GM12872 (cell line): Measurements from ENCODE around the gene ASB13.
A peak's percentile ranks its signal among the peaks of the same experiment; 100 is the strongest.

Experiments
- CTCF ChIP-seq: IDR thresholded peaks from 3 replicates; pipeline ENCODE4 v1.5.1; 2011; ENCODE audit warnings: low read depth, mild to moderate bottlenecking, low read length, moderate library complexity; ENCODE audit not compliant: insufficient read depth

The ASB13 gene

GRCh38 chr10:5694573-5694972, 28.2 kb upstream of the ASB13 start:
- no peak for TF ChIP-seq CTCF

GRCh38 chr10:5692461-5693358, 26.3 kb upstream of the ASB13 start:
- TF ChIP-seq CTCF: no peak

- no peak for TF ChIP-seq CTCF
Observed at GRCh38 chr10:5691786-5692185, 25.4 kb upstream of the ASB13 start.

GRCh38 chr10:5688587-5688986, 22.2 kb upstream of the ASB13 start:
- no peak for TF ChIP-seq CTCF

- no peak for TF ChIP-seq CTCF
Observed at GRCh38 chr10:5685764-5686240, 19.4 kb upstream of the ASB13 start.

GRCh38 chr10:5684971-5685763, 18.8 kb upstream of the ASB13 start:
- peak; percentile 62; the same call in 2 of the 3 replicates for TF ChIP-seq CTCF

GRCh38 chr10:5684318-5684970, 18.0 kb upstream of the ASB13 start, which contains the start of gene TASOR2:
TSS of gene TASOR2 (plus strand) at chr10:5684838. CDS start at chr10:5720643, 35,805 bp downstream.
- TF ChIP-seq CTCF: no peak
